Measurements from ENCODE around the gene CLMP.

DNA sequence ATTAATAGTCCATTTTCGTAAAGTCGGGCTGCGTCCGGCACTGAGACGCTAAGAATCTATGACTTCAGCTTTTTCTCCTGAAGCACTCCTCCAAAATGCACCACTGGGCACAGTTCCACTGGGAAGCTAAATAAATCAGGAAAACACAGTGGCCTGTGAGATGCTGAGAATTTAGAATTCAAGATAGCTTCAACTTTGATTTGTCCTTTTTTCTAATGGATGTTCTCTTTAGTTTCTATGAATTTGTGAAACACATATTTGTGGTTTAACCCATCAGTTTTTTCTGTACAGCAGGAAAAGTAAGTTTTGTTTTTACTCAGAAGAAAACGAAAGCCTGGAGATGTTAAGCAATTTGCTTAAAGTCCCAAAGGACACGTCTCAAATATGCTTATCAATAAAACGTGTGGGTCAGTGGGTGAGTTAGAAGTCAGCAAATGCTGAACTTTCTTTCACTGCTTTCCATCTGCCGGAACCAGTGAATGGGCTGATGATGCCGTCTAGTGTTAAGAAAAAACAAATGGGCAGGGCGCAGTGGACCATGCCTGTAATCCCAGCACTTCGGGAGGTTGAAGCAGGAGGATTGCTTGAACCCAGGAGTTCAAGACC lies 40.7 kb upstream of the CLMP start:
- TF ChIP-seq, protein P1, sequence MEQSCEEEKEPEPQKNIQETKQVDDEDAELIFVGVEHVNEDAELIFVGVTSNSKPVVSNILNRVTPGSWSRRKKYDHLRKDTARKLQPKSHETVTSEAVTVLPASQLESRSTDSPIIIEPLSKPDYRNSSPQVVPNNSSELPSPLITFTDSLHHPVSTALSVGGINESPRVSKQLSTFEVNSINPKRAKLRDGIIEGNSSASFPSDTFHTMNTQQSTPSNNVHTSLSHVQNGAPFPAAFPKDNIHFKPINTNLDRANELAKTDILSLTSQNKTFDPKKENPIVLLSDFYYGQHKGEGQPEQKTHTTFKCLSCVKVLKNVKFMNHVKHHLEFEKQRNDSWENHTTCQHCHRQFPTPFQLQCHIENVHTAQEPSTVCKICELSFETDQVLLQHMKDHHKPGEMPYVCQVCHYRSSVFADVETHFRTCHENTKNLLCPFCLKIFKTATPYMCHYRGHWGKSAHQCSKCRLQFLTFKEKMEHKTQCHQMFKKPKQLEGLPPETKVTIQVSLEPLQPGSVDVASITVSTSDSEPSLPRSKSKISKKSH (CRISPR knock-in tag; IDR thresholded peaks at IDR 0.05) = no peak
- TF ChIP-seq ZNF253 (CRISPR knock-in tag; conservative IDR thresholded peaks at IDR 0.05) = no peak
- TF ChIP-seq NR1H2 (CRISPR knock-in tag; IDR thresholded peaks at IDR 0.05) = no peak
- no peak for TF ChIP-seq TOE1 (IDR thresholded peaks at IDR 0.05; ENCODE audit: borderline replicate concordance)
- no peak for TF ChIP-seq TOE1 (CRISPR knock-in tag; IDR thresholded peaks at IDR 0.05; ENCODE audit: borderline replicate concordance, low read depth)
- TF ChIP-seq FOXK1 (CRISPR knock-in tag; IDR thresholded peaks at IDR 0.05; ENCODE audit: borderline replicate concordance) = no peak
- TF ChIP-seq, protein P2, sequence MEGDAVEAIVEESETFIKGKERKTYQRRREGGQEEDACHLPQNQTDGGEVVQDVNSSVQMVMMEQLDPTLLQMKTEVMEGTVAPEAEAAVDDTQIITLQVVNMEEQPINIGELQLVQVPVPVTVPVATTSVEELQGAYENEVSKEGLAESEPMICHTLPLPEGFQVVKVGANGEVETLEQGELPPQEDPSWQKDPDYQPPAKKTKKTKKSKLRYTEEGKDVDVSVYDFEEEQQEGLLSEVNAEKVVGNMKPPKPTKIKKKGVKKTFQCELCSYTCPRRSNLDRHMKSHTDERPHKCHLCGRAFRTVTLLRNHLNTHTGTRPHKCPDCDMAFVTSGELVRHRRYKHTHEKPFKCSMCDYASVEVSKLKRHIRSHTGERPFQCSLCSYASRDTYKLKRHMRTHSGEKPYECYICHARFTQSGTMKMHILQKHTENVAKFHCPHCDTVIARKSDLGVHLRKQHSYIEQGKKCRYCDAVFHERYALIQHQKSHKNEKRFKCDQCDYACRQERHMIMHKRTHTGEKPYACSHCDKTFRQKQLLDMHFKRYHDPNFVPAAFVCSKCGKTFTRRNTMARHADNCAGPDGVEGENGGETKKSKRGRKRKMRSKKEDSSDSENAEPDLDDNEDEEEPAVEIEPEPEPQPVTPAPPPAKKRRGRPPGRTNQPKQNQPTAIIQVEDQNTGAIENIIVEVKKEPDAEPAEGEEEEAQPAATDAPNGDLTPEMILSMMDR (IDR thresholded peaks at IDR 0.05 in 2 of 3, conservative IDR thresholded peaks at IDR 0.05 in 1 of 3; ENCODE audit: insufficient read depth in 2 of 3, low read depth in 1 of 3, low read length in 3 of 3) = no peak
- TF ChIP-seq MYBL2 (IDR thresholded peaks at IDR 0.05; ENCODE audit: low read depth) = no peak
- no peak for TF ChIP-seq MYBL2 (CRISPR knock-in tag; IDR thresholded peaks at IDR 0.05; ENCODE audit: borderline replicate concordance)
- no peak for TF ChIP-seq CC2D1A (IDR thresholded peaks at IDR 0.05)
- TF ChIP-seq, protein P3, sequence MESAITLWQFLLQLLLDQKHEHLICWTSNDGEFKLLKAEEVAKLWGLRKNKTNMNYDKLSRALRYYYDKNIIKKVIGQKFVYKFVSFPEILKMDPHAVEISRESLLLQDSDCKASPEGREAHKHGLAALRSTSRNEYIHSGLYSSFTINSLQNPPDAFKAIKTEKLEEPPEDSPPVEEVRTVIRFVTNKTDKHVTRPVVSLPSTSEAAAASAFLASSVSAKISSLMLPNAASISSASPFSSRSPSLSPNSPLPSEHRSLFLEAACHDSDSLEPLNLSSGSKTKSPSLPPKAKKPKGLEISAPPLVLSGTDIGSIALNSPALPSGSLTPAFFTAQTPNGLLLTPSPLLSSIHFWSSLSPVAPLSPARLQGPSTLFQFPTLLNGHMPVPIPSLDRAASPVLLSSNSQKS (CRISPR knock-in tag; IDR thresholded peaks at IDR 0.05) = no peak

All from K562 (cell line).